Skin of body (tissue), 2 donors: ENCODE measurements around the gene CNTF. TPM values are rescaled to one million over a fixed set of nuclear protein-coding genes. Genes with fewer than 3 reads are reported as not detected.

Experiments
- DNase-seq: peaks from one replicate; lab custom pipeline; 2025; lab: John Stamatoyannopoulos, UW
- total RNA-seq: library from RNA; depleted of rRNA; stranded (reverse); fragments of >200 nt; gene quantifications from one replicate; pipeline ENCODE4 v1.2.3, GENCODE V29; 2014

CNTF gene
- total RNA-seq, 1 donor from 2014 or later, result 1.1 TPM

DNA sequence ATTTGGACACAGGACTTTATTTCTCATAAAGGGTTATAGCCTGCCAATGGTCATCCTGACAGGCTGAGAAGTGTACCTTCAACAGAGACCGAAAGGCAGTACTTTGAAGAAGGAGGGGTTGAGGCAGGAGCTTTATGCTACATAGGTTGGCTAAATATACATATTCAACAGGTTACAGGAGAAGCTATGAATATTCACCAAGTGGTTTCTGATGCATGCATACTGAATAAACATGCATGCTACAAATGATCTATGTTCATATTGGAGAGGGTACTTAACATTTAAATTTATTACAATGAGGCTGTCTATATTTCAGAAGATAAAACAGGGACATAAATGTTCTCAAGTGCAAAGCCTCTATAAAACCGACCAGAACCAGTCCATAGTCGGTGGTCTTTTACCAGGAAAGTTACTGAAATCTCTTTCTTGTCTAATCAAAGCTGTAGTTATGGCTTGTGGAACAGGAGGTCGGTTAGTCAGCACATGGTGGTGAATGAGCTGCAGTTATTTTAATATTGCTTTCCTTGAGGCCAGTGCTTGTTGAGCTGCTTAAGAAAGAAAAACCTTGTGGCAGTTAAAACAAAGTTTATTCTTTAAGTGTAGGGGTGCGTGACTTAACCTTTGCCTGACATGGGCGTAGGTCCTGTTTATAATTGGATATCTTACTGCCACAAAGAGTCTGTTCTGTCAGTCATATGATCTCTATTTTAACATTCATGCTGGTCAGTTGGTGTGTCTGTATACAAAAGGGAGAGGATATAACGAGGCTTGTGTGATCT lies 19.5 kb downstream of the CNTF start:
- DNase-seq, result no peak

DNA sequence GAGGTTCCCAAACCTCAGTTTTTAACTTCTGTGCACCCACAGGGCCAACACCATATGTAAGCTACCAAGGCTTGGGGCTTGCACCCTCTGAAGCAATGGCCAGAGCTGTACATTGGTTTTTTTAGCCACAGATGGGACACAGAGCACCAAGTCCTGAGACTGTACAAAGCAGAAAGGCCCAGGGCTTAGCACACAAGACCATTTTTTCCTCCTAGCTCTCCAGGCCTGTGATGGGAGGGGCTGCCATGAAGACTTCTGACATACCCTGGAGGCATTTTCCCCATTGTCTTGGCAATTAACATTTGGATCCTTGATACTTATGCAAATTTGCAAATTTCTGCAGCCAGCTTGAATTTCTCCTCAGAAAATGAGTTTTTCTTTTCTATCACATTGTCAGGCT lies 23.4 kb downstream of the CNTF start:
- no peak for DNase-seq

DNA sequence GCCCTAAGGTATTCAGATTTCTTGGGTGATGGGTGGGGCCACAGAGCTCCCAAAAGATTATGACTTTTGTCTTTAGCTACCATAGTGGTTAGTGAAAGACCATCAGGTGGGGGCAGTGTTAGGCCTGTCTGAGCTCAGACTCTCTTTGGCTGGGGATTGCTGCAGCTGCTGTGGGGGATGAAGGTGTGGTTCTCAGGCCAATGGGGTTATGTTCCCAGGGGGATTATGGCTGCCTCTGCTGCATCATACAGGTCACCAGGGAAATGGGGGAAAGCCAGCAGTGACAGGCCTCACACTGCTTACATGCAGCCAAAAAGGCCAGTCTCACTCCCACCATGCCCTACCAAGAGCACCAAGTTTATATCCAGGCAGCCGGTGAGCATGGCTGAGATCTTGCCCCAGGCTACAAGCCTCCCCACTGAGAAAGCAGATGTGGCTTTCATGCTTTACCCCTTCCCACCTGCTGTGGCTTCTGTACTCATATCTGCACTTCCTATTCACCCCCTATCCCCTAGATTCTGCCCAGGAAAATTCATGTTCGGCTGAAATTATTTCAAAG lies 24.8 kb downstream of the CNTF start:
- DNase-seq, result no peak

DNA sequence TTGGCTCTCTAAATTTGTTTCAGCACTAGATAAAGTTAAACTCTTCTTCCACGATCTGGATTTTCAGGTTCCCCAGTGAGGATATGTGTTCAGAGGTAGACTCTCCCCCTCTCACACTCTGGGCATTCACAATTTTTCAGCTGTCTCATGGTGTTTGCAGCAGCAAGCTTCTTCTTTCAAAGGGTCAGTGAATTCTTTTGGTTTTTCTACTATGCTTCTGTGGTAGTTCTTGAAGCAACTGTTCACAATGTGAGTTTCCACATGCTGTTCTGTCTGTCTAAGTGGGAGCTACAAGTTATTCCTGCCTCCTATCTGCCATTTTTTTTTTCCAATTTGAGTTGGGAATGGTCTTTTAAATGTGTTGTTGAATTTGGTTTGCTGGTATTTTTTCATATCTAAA lies 25.4 kb downstream of the CNTF start:
- DNase-seq, result no peak

DNA sequence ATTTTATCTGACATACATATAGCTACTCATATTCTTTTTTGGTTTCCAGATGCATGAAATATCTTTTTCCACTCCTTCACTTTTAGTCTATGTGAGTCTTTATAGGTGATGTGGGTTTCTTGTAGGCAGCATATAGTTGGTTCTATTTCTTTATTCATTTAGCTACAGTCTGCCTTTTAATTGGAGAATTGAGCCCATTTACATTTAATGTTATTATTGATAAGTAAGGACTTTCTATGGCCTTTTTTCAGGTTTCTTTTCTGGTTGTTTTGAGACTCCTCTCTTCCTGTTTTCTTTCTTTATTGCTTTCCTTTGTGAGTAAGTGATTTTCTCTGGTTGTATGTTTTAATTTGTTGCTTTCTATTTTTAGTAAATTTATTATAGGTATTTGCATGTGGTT lies 27.2 kb downstream of the CNTF start:
- DNase-seq, result no peak

DNA sequence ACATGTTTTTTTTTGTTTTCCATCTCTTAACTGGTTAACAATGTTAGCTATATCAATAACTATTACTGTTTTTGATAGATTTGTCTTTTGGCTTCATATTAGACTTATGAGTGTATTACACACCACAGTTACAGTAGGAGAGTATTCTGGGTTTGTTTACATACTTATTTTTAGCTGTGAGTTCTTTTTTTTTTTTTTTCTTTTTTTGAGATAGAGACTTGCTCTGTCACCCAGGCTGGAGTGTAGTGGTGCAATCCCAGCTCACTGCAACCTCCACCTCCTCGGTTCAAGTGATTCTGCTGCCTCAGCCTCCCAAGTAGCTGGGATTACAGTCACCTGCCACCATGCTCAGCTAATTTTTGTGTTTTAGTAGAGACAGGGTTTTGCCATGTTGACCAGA lies 28.0 kb downstream of the CNTF start:
- no peak for DNase-seq

DNA sequence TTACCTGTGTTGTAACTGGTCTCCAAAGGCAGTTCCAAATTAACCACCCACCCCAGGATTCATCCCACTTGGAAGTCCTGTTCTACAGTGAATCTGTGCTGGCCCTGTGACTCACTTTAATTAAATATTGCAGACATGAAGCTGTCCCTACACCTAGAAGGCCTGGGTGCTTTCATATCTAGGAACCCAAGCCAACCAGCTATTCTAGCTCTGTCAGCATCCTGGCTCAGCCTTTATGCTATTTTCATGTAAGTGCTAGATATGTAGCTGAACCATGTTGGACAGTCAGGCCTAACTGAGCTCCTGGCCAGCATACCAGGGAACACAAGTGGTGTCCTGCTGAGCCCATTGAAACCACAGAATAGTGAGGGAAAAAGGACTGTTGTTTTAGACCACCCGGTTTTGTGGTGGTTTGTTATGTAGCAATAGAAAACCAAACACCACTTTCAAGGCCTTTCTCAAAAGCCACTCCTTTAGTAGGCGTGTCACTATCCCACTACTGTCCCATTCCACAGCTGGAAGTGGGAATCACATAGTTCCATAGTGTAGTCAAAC lies 30.3 kb downstream of the CNTF start:
- DNase-seq, result no peak

DNA sequence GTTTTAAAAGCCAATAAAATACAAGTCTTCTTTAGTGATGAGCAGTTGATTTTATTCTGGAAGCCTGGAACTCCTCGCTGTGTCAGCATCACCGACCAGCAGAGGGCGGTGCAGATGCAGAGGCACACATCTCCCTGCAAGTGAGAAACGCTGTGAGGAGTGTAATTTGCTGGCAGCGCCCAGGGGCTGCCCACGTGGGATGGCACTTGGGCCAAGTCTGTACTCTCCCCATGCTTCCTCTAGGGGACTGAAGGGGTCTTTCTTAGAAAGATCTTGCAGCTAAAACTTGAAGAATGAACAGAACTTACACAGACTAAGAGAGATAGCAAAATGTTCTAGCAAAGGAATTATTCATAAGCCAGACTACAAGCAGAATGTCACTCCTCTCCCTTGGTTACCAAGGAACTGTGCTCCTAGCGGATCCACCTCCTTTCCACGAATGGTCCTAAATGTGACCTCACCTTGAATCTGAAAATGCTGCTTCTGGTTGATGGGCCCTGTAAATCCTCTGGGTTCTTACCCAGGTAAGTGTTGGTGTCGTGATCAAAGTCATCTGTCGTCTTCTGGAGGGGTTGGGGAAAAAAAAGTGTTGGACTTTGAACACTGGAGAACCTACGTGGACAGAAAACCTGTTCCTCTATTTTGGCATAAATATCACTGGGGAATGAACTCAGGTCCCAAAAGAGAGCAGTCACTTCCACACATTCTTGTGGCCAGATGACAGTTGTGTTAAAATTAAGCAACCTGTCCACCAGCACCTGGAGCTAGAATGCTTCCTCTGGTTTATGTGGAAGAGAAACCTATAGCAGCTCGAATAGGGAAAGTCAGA lies 31.8 kb downstream of the CNTF start:
- DNase-seq, result peak; percentile 45

DNA sequence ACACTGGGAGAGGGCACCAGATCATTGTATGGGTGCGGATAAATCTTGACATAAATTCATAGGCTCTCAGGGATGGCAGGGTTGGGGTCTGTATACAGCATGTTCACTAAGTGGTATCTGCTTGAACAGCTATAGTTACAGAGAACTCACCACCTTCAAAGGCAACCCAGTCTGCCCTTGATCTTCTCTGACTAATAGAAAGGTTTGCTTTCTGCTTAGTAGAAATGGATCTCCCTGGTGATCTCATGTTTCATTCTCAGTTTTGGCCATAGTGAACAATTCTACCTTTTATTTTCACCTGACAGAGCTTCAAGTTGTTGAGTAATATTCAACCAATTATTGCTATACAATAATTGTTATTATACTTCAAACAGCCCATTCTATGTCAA lies 32.4 kb downstream of the CNTF start:
- DNase-seq, result no peak

DNA sequence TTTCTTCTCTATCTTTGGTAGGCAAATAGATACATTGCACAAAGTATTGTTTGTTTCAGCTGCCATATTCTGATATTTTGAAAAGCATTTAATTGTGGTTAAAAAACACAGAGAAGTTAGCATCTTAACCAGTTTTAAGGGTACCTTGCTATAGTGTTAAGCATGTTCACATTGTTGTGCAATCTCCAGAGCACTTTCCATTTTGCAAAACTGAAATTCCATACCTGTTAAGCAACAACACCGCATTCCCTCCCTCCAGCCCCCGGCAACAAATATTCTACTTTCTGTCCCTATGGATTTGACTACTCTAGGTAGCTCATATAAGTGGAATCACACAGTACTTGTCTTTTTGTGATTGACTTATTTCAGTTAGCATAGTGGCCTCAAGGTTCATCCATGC lies 33.9 kb downstream of the CNTF start:
- DNase-seq, result no peak

DNA sequence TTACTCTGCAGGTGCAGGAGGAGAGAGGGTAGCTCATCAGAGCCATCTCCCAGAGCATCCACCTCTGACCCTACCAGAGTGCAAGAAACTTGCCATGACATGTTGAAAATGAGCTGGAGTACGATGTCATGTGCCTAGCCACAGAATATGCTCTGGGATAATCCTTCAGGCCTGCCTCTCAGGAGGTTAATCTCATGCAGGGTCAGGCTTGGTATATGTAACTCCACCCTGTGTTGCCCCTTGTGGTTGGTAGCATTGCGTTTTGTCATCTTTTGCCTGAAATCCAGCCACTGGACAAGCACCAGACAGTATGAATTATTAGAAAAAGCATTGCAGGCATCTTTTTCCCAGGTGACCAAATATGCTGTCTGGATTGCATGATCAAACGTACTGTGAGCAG lies 36.2 kb downstream of the CNTF start:
- no peak for DNase-seq

DNA sequence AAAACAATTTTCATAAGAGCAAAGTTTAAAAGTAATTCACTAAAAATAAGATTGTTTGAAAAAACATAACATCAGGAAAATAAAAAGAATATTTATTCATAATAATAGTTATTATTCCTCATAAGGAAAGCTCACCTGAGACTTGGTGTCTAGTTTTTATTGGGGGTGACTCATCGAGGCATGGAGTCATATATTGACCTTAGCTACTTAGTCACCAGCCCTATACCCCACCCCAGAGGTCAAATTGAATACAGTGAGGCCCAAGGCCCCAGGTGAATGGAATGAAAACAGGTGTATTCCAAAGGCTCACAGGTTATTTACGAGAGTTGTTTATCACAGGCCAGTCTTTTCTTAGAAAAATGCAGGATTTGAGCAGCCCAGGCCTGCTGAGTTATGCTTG lies 36.9 kb downstream of the CNTF start:
- no peak for DNase-seq

DNA sequence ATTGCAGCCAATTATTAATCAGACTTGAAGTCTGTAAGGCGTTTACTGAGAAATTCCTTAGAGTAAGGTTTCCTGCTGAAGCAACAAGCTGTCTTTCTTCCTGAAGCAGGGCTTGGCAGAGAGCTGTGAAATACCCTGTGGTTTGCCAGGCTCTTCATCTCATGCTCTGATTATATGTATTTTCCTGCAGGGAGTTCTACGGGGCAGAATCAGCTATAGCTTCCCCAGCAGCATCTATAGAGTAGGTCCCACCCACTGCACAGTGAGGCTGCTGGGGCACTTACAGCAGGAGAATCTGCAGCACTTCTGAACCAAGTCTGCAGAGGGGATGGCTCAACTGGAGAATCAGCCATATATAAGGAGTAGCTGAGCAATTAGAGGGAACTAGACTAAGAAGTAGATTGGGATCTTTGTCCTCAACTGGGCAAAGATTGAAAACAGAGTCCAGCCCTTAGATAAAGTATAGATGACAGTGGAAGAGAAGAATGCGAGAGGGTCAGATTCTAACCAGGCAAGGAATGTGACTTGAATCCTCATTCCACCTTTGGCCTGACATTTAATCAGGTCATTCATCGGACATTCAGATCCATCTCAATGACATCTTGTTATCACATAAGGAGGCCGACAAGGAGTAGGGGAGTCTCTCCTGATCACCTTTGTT lies 37.6 kb downstream of the CNTF start:
- no peak for DNase-seq

DNA sequence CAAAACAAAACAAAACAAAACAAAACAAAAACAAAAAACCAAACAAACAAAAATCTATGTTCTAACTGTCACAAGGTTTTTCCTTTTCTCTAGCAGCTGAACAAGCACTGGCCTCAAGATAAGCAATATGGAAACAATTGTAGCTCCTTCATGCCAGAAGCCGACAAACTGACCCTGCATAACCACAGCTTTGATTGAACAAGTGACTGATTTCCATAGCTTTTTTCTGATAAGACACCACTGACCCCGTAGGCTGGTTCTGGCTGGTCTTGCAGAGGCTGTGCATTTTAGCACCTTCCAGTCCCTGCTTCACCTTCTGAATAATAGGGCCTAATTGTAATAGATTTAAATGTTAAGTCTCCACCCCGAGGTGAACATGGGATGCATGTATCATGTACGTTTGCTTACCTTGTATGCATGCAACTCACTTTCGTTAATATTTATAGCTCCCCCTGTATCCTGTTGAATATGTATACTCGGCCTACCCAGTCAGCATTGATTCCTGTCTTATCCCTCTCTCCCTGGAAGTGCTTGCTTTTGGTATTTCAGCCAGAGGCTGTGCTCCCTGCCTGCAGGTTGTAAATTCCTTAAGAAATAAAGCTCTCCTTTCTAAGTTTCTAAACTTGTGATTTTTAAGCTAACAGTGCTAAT lies 49.6 kb downstream of the CNTF start:
- no peak for DNase-seq

DNA sequence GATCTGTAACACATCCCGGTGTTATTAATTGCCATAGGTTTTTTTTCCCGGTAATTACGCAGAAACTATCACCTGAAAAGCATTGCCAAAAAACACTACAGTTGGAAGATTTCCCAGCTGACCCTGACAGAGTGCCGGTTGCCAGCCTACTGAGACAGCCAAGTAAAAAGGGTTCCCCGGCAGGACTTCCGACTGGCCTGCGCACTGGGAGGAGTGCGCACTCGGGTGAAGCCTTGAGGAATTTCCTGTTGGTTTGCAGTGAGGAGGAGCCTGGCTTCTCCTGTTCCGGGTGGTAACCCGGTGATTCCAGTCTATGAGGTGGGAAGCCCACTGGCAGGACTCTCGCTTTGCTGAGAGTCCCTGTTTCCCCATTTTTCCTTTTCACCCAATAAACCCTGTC lies 52.1 kb downstream of the CNTF start:
- DNase-seq, result no peak

Other genes with a start within 250 kb of the CNTF start
- gene OR5B3, start 215.8 kb upstream of the CNTF start, total RNA-seq, result not detected
- not detected for gene OR5B2, start 194.5 kb upstream of the CNTF start, total RNA-seq
- not detected for gene OR5B12, start 180.4 kb upstream of the CNTF start, total RNA-seq
- gene OR5B21, start 114.6 kb upstream of the CNTF start, total RNA-seq, result not detected
- gene LPXN, start 46.8 kb upstream of the CNTF start, total RNA-seq, result 3.5 TPM
- gene ZFP91, start 43.6 kb upstream of the CNTF start, total RNA-seq, result 37.4 TPM
- not detected for gene GLYAT, start 109.3 kb downstream of the CNTF start, total RNA-seq
- gene GLYATL2, start 222.0 kb downstream of the CNTF start, total RNA-seq, result 2.8 TPM